ENCODE results near the gene AKR7A2. TPM values are rescaled to one million over a fixed set of nuclear protein-coding genes. Genes with fewer than 3 reads are reported as not detected.

AKR7A2 gene
- total and polyA plus RNA-seq, 10 donors = 14.6 to 68.4 (median 33.4) TPM

- H3K27ac ChIP-seq = no peak overlapping the region
- peaks cover 0 to 60% (median 16%) of the 10 kb centered on the region in 6 donors for H3K4me1 ChIP-seq
- H3K9me3 ChIP-seq = no peaks in the 10 kb centered on the region
- H3K36me3 ChIP-seq = peaks cover 4 to 96% (median 65%) of the 10 kb centered on the region in 6 donors
- no peak for DNase-seq
- intact Hi-C loops (cut with DNase I; ENCODE audit: low total_unique reads) = no loop called here
- TF ChIP-seq POLR2AphosphoS5 (IDR thresholded peaks at IDR 0.05) (peak in 1 of 3 donors; percentile 61), POLR2A (IDR thresholded peaks at IDR 0.05) (no peak), CTCF (IDR thresholded peaks at IDR 0.05 in 8 of 11, conservative IDR thresholded peaks at IDR 0.05 in 3 of 11) (no peak)
- H3K27me3 ChIP-seq (replicated peaks in 1 of 7) = no peaks in the 10 kb centered on the region
- 89 to 100% (median 93%) methylated on average over 2 to 20 of the region's 20 CpGs for WGBS, 5 donors
- H3K4me3 ChIP-seq = no peak overlapping the region
Measured at GRCh38 chr1:19343617-19344350, 31.8 kb upstream of the AKR7A2 start.

- intact Hi-C loops (cut with DNase I; ENCODE audit: low total_unique reads) = no loop called here
- 88 to 91% (median 89%) methylated on average over 30 to 33 of the region's 33 CpGs for WGBS, 5 donors
Measured at GRCh38 chr1:19342894-19343616, 31.1 kb upstream of the AKR7A2 start.

GRCh38 chr1:19342062-19342750 is 30.3 kb upstream of the AKR7A2 start:
- WGBS, 5 donors = 90 to 95% (median 94%) methylated on average over 21 to 27 of the region's 27 CpGs
- intact Hi-C loops (cut with DNase I; ENCODE audit: low total_unique reads) = no loop called here
- Histone ChIP-seq H3K27me3 (replicated peaks in 1 of 7) (no peaks in the 10 kb centered on the region), H3K9me3 (no peaks in the 10 kb centered on the region), H3K27ac (no peak overlapping the region), H3K4me1 (peaks cover 0 to 45% (median 11%) of the 10 kb centered on the region in 6 donors), H3K36me3 (peaks cover 4 to 97% (median 76%) of the 10 kb centered on the region in 6 donors), H3K4me3 (no peak overlapping the region)
- no peak for TF ChIP-seq CTCF (IDR thresholded peaks at IDR 0.05 in 8 of 11, conservative IDR thresholded peaks at IDR 0.05 in 3 of 11)
- no peak for TF ChIP-seq POLR2A (IDR thresholded peaks at IDR 0.05)
- peak in 1 of 3 donors; percentile 38 for TF ChIP-seq POLR2AphosphoS5 (IDR thresholded peaks at IDR 0.05)
- no peak for DNase-seq

More at GRCh38 chr1:19342894-19343616, 31.1 kb upstream of the AKR7A2 start:
- DNase-seq = no peak
- peaks cover 0 to 53% (median 14%) of the 10 kb centered on the region in 6 donors for H3K4me1 ChIP-seq
- H3K9me3 ChIP-seq = no peaks in the 10 kb centered on the region
- H3K4me3 ChIP-seq = no peak overlapping the region
- no peak overlapping the region for H3K27ac ChIP-seq
- peaks cover 4 to 96% (median 69%) of the 10 kb centered on the region in 6 donors for H3K36me3 ChIP-seq
- no peaks in the 10 kb centered on the region for H3K27me3 ChIP-seq (replicated peaks in 1 of 7)
- TF ChIP-seq CTCF (IDR thresholded peaks at IDR 0.05 in 8 of 11, conservative IDR thresholded peaks at IDR 0.05 in 3 of 11) (no peak), POLR2AphosphoS5 (IDR thresholded peaks at IDR 0.05) (peak in 1 of 3 donors; percentile 36)

Data from spleen (tissue), 11 donors.